Activated naive CD8-positive, alpha-beta T cell treated with anti-CD3 and anti-CD28 coated beads, Interleukin-2, amount 50 U/mL, for 24 hours (primary cell): ENCODE measurements around the gene SHC2.
"Not testable (repeated sequence)": the region's sequence is repeated elsewhere in the genome, so short reads cannot be mapped to it uniquely, and the experiment has no call there.

Experiments used
- ATAC-seq: fragments of 150-1000 bp; cut with Tn5 transposase; one replicate; pipeline ENCODE4 v1.10.0; 2021
- DNase-seq: peaks from one replicate; pipeline ENCODE4 v3.0.0; 2021
- H3K27ac Mint-ChIP-seq: one replicate; pipeline ENCODE4 v1.8.0; 2021; ENCODE audit warnings: mild to moderate bottlenecking, mixed read lengths
- H3K27me3 Mint-ChIP-seq: one replicate; pipeline ENCODE4 v1.8.0; 2021; ENCODE audit warnings: mixed read lengths
- H3K36me3 Mint-ChIP-seq: one replicate; pipeline ENCODE4 v1.8.0; 2021; ENCODE audit warnings: low read depth, mixed read lengths
- H3K4me1 Mint-ChIP-seq: one replicate; pipeline ENCODE4 v1.8.0; 2021; ENCODE audit warnings: mixed read lengths
- H3K4me3 Mint-ChIP-seq: one replicate; pipeline ENCODE4 v1.8.0; 2021; ENCODE audit warnings: mild to moderate bottlenecking, moderate library complexity, mixed read lengths
- H3K9me3 Mint-ChIP-seq: one replicate; pipeline ENCODE4 v1.8.0; 2021; ENCODE audit warnings: mixed read lengths

Gene SHC2

DNA sequence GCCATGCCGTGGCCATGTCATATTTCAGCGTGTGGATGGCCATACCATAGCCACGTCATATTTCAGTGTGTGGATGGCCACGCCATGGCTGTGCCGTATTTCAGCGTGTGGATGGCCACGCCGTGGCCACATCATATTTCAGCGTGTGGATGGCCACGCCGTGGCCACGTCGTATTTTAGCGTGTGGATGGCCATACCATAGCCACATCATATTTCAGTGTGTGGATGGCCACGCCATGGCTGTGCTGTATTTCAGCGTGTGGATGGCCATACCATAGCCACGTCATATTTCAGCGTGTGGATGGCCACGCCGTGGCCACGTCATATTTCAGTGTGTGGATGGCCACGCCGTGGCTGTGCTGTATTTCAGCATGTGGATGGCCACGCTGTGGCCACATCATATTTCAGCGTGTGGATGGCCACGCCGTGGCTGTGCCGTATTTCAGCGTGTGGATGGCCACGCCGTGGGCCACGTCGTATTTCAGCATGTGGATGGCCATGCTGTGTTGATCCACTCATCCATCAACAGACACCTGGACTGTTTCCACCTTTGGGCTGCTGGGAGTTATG is 9.8 kb downstream of the SHC2 start:
- H3K27me3 Mint-ChIP-seq, DNase-seq, H3K4me1 Mint-ChIP-seq, H3K4me3 Mint-ChIP-seq, ATAC-seq, H3K9me3 Mint-ChIP-seq, H3K27ac Mint-ChIP-seq, H3K36me3 Mint-ChIP-seq: not testable (repeated sequence)

DNA sequence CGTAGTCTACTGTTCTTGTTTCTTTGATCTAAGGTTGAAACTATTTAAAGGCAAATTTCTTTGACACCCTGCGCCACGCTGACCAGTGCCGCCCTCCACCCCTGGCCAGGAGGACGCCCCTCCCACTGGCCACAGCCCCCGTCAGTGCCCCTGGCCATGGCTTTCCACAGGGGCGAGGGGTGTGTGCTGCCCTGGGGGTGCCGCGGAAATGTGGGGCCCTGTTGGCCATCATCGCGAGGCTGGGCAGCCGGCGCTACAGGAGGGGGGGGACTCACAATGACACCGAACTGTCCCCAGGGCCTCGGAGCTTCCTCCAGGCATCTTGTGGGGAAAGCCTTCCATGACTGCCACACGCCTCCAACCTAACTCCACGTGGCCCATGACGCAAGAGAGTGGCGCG is 10.9 kb downstream of the SHC2 start:
- ATAC-seq (no peak), DNase-seq (no peak)
- H3K27me3 Mint-ChIP-seq, result peaks cover 2% of the 10 kb centered on the region
- H3K4me1 Mint-ChIP-seq, result no peaks in the 10 kb centered on the region
- H3K9me3 Mint-ChIP-seq, result peaks cover 4% of the 10 kb centered on the region
- H3K27ac Mint-ChIP-seq, result no peak overlapping the region
- no peaks in the 10 kb centered on the region for H3K36me3 Mint-ChIP-seq
- H3K4me3 Mint-ChIP-seq, result no peak overlapping the region

DNA sequence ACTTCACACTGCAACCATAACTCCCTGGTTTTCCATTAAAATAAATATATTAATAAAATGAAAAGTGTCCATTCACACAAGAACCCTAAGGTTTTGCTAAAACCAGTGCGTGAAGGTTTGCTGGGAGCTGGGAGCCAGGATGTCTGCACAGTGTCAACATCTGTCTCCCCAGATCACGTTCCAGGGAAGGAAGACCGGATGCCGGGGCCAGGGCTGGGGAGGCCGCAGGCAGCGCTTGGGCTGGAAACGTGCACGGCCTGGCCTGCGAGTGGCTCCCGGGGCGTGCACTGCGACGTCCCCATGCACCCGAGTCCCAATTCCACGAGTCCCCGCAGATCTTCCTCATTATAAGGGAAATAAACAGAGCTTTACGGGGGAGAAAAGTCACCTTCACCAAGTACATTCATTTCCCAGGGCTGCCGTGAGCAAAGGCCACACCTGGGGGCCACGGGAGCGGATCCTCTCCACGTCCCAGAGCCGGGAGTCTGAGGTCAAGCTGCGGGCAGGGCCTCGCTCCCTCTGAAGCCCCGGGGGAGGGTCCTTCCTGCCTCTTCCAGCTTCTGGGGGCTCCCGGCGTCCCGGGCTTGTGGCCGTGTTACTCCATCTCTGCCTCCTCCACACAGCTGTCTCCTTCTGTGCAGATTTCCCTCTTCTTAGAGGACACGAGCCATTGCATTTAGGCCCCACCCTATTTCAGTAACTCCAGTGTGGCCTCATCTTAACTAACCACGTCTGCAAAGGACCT is 12.8 kb downstream of the SHC2 start:
- no peak for ATAC-seq
- Mint-ChIP-seq H3K27ac (no peak overlapping the region), H3K4me3 (no peak overlapping the region), H3K4me1 (no peaks in the 10 kb centered on the region), H3K36me3 (no peaks in the 10 kb centered on the region), H3K27me3 (peaks cover 2% of the 10 kb centered on the region), H3K9me3 (peaks cover 4% of the 10 kb centered on the region)
- DNase-seq, result no peak

DNA sequence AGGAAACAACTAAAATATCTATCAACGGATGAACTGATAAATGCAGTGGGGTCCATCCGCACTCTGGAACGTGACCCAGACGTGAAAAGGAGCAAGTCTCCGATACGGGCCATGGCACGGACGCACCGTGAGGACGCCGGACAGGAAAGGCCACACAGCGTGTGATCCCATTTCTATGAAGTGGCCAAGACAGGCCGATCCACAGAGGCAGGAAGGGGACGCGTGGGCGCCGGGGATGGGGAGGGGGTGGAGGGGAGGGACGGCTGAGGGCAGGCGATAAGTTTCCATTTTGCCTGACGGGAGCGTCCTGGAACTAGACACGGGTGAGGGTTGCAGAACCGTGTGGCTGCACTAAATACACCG is 13.8 kb downstream of the SHC2 start:
- ATAC-seq, result no peak
- peaks cover 2% of the 10 kb centered on the region for H3K27me3 Mint-ChIP-seq
- DNase-seq, result no peak
- H3K9me3 Mint-ChIP-seq, result peaks cover 6% of the 10 kb centered on the region
- no peak overlapping the region for H3K4me3 Mint-ChIP-seq
- no peaks in the 10 kb centered on the region for H3K36me3 Mint-ChIP-seq
- H3K4me1 Mint-ChIP-seq, result no peaks in the 10 kb centered on the region
- H3K27ac Mint-ChIP-seq, result no peak overlapping the region

DNA sequence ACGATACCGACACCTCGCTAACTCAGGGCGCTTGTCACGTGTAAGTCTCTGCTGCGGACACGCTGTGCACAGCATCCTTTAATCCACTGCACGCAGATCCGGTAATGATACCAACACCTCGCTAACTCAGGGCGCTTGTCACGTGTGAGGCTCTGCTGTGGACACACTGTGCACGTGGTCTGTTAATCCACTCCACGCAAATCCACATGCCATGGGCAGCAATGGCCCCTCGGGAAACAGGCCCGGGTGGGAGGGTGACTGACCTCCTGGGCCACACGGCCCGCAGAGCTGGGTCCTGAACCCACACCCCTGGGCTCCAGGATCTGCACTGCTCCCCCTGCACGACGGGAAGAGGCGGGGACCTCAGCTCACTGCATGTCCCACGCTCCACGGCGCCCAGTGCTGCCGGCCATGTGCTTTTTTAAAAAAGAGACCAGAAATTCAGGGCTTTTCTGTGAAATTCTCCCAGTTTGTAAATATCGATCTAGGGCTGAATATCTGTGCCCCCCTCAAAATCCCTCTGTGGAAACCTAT is 16.1 kb downstream of the SHC2 start:
- Mint-ChIP-seq H3K27me3 (peaks cover 14% of the 10 kb centered on the region), H3K27ac (no peak overlapping the region), H3K36me3 (no peaks in the 10 kb centered on the region), H3K9me3 (peaks cover 4% of the 10 kb centered on the region), H3K4me1 (peaks cover 4% of the 10 kb centered on the region), H3K4me3 (no peak overlapping the region)
- DNase-seq (no peak), ATAC-seq (no peak)

DNA sequence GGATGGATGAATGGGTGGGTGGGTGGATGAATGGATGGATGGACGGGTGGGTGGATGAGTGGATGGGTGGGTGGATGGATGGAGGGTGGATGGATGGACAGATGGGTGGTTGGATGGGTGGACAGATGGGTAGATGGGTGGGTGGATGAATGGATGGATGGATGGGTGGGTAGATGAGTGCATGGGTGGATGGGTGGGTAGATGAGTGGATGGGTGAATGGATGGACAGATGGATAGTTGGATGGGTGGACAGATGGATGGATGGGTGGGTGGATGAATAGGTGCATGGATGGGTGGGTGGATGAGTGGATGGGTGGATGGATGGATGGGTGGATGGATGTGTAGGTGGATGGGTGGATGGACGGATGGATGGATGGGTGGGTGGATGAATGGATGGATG is 17.8 kb downstream of the SHC2 start:
- peaks cover 4% of the 10 kb centered on the region for H3K9me3 Mint-ChIP-seq
- no peaks in the 10 kb centered on the region for H3K36me3 Mint-ChIP-seq
- H3K27ac Mint-ChIP-seq, result no peak overlapping the region
- H3K4me1 Mint-ChIP-seq, result peaks cover 4% of the 10 kb centered on the region
- DNase-seq (no peak), ATAC-seq (no peak)
- H3K4me3 Mint-ChIP-seq, result no peak overlapping the region
- peaks cover 12% of the 10 kb centered on the region for H3K27me3 Mint-ChIP-seq

DNA sequence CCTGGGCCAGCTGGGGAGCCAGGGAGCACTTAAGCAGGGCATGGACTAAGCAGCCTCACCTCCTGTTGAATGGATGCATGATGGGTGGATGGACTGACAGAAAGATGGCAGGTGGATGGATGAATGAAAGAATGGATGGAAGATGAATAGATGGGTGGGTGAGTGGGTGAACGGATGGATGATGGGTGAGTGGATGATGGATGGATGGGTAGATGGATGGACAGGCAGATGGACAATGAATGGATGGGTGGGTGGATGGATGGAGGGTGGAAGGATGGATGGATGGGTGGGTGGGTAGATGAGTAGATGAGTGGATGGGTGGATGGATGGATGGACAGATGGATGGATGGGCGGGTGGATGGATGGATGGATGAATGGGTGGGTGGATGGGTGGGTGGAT is 18.7 kb downstream of the SHC2 start:
- H3K36me3 Mint-ChIP-seq, result no peaks in the 10 kb centered on the region
- H3K4me3 Mint-ChIP-seq, result no peak overlapping the region
- H3K27me3 Mint-ChIP-seq, result peaks cover 20% of the 10 kb centered on the region
- peaks cover 4% of the 10 kb centered on the region for H3K9me3 Mint-ChIP-seq
- peaks cover 4% of the 10 kb centered on the region for H3K4me1 Mint-ChIP-seq
- H3K27ac Mint-ChIP-seq, result no peak overlapping the region
- ATAC-seq, result no peak
- DNase-seq, result no peak

DNA sequence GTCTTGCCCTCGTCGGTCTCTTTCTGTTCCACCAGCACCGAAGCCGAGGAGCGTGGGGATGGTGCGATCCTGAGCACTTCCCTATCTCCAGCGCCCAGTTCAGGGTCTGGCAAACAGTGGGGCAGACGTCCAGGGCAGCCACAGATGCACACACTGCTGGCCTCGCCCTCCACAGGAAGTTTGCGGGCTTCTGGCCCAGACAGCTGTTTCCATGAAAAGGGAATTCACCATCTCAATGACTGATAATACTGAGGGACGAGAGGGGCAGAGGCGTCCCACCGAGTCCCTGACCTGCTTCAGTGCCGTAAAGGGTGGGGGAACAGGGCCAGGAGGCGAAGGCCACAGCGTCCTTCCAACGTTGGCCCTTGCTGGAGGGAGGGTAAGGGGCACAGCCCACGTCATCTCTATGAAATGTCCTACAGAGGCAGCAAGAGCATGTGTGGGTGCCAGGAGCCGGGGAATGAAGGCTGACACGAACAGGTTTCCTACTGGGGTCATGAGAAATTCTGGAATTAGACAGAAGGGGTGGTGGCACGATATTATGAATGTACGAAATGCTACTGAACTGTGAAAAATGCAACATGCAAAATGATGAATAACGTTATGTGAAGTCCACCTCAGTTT is 19.5 kb downstream of the SHC2 start:
- H3K4me1 Mint-ChIP-seq, result peaks cover 4% of the 10 kb centered on the region
- H3K27me3 Mint-ChIP-seq, result peaks cover 21% of the 10 kb centered on the region
- no peak for DNase-seq
- ATAC-seq, result no peak
- peaks cover 4% of the 10 kb centered on the region for H3K9me3 Mint-ChIP-seq
- H3K27ac Mint-ChIP-seq, result no peak overlapping the region
- no peak overlapping the region for H3K4me3 Mint-ChIP-seq
- H3K36me3 Mint-ChIP-seq, result no peaks in the 10 kb centered on the region

DNA sequence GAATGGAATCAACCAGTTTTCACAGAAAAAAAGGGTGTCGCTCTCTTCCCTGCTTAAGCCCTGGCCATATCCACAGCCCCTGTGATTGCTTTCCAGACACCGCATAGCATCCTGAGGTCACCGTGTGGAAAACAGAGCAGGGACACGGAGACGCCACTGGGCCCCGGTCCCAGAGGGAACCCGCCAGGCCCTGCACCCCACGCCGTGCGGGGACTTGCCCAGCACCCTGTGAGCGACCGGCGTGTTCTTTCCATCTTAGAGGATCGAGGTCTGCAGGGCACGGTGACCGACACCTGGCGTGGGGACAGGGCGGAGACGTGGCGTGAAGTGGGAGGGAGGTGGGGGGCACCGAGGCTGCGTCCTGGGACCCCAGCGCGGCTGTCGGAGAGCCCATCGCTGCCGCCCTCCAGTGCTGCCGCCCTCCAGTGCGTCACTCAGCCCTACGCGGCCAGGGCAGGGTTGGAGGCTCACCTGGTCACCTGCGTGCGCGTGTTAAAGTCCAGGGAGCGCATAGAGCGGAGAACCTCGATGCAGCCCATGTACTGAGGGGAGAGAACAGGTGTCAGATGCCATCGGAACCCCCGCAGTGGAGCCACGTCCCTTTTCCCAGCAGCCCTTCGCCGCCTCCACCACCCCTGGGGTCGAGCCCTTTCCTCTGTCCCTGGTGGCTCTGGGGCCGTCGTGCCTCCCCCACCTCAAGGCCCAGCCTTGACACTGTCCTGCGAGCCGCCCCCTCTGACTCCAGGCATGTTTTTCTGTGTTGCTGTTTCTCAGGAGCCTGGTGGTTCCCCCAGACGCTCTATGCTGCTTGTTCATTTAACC is 20.2 kb downstream of the SHC2 start:
- H3K4me3 Mint-ChIP-seq, result no peak overlapping the region
- H3K27me3 Mint-ChIP-seq, result peaks cover 21% of the 10 kb centered on the region
- H3K36me3 Mint-ChIP-seq, result no peaks in the 10 kb centered on the region
- DNase-seq, result no peak
- H3K27ac Mint-ChIP-seq, result no peak overlapping the region
- peaks cover 4% of the 10 kb centered on the region for H3K4me1 Mint-ChIP-seq
- H3K9me3 Mint-ChIP-seq, result peaks cover 4% of the 10 kb centered on the region
- ATAC-seq, result no peak

DNA sequence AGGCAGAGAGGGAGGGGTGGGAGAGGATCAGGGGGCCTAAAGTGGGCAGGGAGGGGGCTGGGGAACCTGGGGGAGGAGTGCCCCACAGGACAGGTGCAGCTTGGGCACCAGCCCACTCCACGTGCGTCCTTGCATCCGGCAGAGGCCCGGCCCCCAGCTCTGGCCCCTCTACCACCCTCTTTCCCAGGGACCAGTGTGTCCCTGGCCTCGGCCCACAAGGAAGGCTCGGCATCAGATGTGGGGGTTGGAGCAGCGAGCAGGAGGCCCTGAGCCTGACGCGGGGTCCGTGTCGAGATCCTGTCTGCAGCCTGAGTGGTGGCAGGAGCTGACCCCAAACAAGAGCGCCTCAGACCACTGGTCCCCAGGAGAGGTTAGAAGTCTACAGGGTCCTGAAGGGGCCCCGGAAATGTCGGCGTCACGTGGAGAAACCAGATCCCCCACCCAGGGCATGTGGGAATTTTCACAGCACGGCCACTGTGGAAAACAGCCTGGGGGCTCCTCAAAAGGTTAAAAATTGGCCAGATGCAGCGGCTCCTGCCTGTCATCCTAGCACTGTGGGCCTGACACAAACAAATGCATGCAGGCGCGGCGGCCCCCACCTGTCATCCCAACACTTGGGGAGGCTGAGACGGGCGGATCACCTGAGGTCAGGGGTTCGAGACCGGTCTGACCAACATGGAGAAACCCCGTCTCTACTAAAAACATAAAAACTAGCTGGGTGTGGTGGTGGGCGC is 21.5 kb downstream of the SHC2 start:
- no peak overlapping the region for H3K4me3 Mint-ChIP-seq
- ATAC-seq (no peak), DNase-seq (no peak)
- H3K27me3 Mint-ChIP-seq, result peaks cover 21% of the 10 kb centered on the region
- H3K4me1 Mint-ChIP-seq, result peaks cover 4% of the 10 kb centered on the region
- no peak overlapping the region for H3K27ac Mint-ChIP-seq
- H3K9me3 Mint-ChIP-seq, result peaks cover 4% of the 10 kb centered on the region
- H3K36me3 Mint-ChIP-seq, result no peaks in the 10 kb centered on the region

DNA sequence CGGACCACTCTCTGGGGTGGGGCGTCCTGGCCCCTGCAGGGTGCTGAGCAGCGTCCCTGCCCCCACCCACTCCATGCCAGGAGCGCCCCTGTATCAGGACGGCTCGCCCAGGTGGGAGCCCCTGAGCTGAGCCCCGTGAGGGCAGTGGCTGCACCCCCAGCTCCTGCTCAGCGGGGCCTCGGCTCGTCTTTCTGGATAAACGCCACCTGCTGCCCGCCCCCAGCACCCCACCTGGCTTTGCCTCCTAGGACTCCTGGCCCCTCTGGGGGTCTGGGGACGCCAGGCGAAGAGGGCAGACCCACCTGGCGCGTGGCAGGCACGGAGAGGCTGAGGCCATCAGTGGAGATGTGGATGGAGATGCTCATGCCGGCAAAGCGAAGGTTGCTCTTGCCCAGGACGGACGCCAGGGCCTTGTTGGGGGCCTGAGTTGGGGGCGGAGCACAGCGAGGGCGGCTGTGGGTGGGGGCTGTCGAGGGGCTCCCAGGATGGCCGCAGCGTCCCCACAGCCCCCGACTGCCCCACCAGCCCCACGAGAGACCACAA is 22.3 kb downstream of the SHC2 start:
- no peak overlapping the region for H3K4me3 Mint-ChIP-seq
- peaks cover 21% of the 10 kb centered on the region for H3K27me3 Mint-ChIP-seq
- DNase-seq (no peak), ATAC-seq (no peak)
- no peak overlapping the region for H3K27ac Mint-ChIP-seq
- H3K4me1 Mint-ChIP-seq, result peaks cover 4% of the 10 kb centered on the region
- peaks cover 4% of the 10 kb centered on the region for H3K9me3 Mint-ChIP-seq
- H3K36me3 Mint-ChIP-seq, result no peaks in the 10 kb centered on the region

DNA sequence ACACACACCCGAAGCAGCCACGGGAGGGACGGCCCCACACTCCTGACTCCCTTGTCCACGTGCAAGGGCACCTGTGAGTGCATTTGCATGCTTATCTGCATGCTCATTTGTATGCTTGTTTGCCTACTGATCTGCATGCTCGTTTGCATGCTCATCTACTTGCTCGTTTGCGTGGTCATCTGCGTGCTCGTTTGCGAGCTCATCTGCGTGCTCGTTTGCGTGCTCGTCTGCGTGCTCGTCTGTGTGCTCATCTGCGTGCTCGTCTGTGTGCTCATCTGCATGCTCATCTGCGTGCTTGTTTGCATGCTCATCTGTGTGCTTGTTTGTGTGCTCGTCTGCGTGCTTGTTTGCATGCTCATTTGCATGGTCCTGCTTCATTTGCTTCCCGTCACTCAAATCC is 23.8 kb downstream of the SHC2 start:
- DNase-seq (no peak), ATAC-seq (no peak)
- peaks cover 4% of the 10 kb centered on the region for H3K4me1 Mint-ChIP-seq
- H3K9me3 Mint-ChIP-seq, result peaks cover 3% of the 10 kb centered on the region
- peaks cover 21% of the 10 kb centered on the region for H3K27me3 Mint-ChIP-seq
- no peak overlapping the region for H3K27ac Mint-ChIP-seq
- no peak overlapping the region for H3K4me3 Mint-ChIP-seq
- no peaks in the 10 kb centered on the region for H3K36me3 Mint-ChIP-seq

DNA sequence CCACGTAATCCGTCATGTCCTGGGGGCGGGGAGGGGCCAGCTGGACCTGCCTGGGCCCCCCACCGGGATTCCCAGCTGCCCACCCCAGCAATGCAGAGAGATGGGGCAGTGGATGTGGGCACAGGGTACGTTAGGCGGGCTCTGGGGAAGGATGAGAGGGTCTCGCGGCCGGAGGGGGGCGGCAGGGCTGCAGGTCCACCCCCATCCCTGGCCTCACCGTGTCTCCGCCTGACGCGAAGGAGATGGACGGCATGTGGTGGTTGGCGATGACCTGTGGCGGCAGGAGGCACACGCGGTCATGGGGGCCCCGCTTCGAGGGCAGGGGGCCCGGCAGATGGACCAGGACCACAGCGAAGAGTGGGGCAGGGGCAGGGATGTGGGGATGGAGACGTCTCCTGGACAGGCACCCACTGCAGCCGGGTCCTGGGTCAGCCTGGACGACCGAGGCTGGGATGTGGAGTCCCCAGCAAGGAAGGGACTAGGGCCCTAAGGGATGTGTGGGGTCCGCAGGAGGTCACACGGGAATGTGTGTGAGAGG is 24.4 kb downstream of the SHC2 start:
- ATAC-seq, result no peak
- H3K27me3 Mint-ChIP-seq, result peaks cover 18% of the 10 kb centered on the region
- no peak overlapping the region for H3K27ac Mint-ChIP-seq
- no peaks in the 10 kb centered on the region for H3K9me3 Mint-ChIP-seq
- H3K4me3 Mint-ChIP-seq, result no peak overlapping the region
- no peak for DNase-seq
- H3K4me1 Mint-ChIP-seq, result peaks cover 2% of the 10 kb centered on the region
- no peaks in the 10 kb centered on the region for H3K36me3 Mint-ChIP-seq
